GM18909 (cell line): ENCODE measurements around the gene TWSG1.
"Not testable (repeated sequence)": the region's sequence is repeated elsewhere in the genome, so short reads cannot be mapped to it uniquely, and the experiment has no call there.

ENCODE experiments used
- ATAC-seq: cut with Tn5 transposase; IDR thresholded peaks from one replicate; pipeline ENCODE4 v1.9.1; 2021; ENCODE audit warnings: mild to moderate bottlenecking; ENCODE audit not compliant: unreplicated experiment, poor library complexity

TWSG1 gene

GRCh38 chr18:9421096-9421900 is 86.7 kb downstream of the TWSG1 start:
- ATAC-seq: no peak

- ATAC-seq: no peak
Observed at GRCh38 chr18:9421901-9422327, 87.3 kb downstream of the TWSG1 start.

- ATAC-seq: no peak
Observed at GRCh38 chr18:9422816-9423519, 88.4 kb downstream of the TWSG1 start.

GRCh38 chr18:9423648-9424047 is 89.1 kb downstream of the TWSG1 start:
- not testable (repeated sequence) for ATAC-seq

GRCh38 chr18:9424235-9424634 is 89.7 kb downstream of the TWSG1 start:
- ATAC-seq: not testable (repeated sequence)

GRCh38 chr18:9426753-9427152 is 92.2 kb downstream of the TWSG1 start:
- ATAC-seq: no peak

GRCh38 chr18:9428301-9428706 is 93.7 kb downstream of the TWSG1 start:
- no peak for ATAC-seq

GRCh38 chr18:9428862-9429661 is 94.5 kb downstream of the TWSG1 start:
- ATAC-seq: no peak

- ATAC-seq: no peak
Observed at GRCh38 chr18:9429662-9429993, 95.1 kb downstream of the TWSG1 start.

- not testable (repeated sequence) for ATAC-seq
Observed at GRCh38 chr18:9430315-9430714, 95.7 kb downstream of the TWSG1 start.

GRCh38 chr18:9431296-9431695 is 96.7 kb downstream of the TWSG1 start:
- ATAC-seq: no peak

GRCh38 chr18:9433122-9433521 is 98.5 kb downstream of the TWSG1 start:
- not testable (repeated sequence) for ATAC-seq

GRCh38 chr18:9433671-9434121 is 99.1 kb downstream of the TWSG1 start:
- no peak for ATAC-seq

GRCh38 chr18:9434122-9434701 is 99.6 kb downstream of the TWSG1 start:
- ATAC-seq: no peak

- ATAC-seq: no peak
Observed at GRCh38 chr18:9435041-9435440, 100.5 kb downstream of the TWSG1 start.

- ATAC-seq: no peak
Observed at GRCh38 chr18:9436206-9436929, 101.8 kb downstream of the TWSG1 start.

GRCh38 chr18:9437021-9437437 is 102.5 kb downstream of the TWSG1 start:
- ATAC-seq: no peak

- no peak for ATAC-seq
Observed at GRCh38 chr18:9437672-9438071, 103.1 kb downstream of the TWSG1 start.

GRCh38 chr18:9441061-9441460 is 106.5 kb downstream of the TWSG1 start:
- no peak for ATAC-seq

- no peak for ATAC-seq
Observed at GRCh38 chr18:9444549-9444948, 110.0 kb downstream of the TWSG1 start.
